NCI-H69 (cell line): Measurements from ENCODE around the gene NEK1.
A peak's percentile ranks its signal among the peaks of the same experiment; 100 is the strongest.
"Not testable (repeated sequence)": the region's sequence is repeated elsewhere in the genome, so short reads cannot be mapped to it uniquely, and the experiment has no call there.

Source experiments
- DNase-seq: peaks from one replicate; lab custom pipeline; 2025; lab: John Stamatoyannopoulos, UW

The NEK1 gene

DNA sequence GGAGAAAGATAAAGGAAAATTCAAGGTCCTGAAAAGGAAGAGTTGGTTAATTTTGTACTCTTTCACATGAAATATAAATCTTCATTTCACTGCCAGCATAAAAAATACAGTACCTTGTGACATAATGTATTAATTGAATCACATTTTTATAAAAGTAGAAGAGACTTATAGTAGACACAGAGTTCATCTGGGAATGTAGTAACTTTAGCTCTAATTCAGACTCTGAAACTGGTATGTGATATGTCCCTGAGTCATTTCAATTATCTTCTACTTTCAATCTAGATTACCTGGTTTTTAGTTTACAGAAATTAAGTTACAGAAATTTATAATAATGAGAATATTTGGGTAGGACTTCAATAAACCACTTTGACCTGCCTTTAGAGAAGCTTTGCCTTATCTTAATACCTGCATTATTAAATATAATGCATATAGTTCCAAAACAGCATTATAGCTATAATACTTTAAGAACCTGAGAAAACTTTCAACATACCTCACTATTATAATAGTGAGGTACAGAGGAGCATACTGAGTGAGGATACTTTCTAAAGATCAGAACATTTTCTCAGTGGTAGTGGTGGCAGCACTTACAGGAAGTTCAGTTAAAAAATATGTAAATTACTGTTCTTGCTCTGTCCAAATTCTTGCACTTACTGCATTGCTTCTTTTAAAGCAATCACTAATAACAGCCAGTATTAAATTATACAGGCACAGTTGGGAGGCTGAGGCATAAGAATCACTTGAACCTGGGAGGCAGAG is 11.2 kb downstream of the NEK1 start:
- DNase-seq: no peak

DNA sequence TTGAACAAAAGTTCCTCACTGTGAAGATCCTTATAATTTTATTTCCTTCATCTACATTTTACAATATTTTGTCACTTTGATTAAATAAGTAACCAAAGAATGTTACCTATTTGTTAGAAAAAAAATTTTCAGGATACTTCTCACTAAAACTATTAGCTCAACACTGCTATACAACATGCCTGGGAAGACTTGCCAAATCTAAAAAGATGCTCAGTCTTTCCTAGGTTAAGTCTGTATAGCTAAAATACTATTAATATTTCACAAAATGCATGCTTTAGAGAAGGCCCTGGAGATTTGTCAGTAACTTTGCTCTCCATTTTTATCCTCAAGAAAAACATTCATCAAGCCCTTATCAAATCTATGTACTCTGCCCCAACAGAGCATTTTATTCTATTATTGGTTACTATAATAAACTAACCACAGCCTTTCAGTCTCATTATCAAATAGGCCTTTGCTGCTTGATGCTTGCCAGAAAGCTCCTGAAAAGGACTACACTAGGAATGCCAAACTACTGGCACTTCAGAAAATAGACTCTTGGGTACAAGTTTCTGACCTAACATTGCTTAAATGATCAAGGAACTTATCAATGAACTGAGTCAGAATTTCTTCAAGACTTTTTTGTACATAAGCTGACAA is 17.7 kb downstream of the NEK1 start:
- no peak for DNase-seq

DNA sequence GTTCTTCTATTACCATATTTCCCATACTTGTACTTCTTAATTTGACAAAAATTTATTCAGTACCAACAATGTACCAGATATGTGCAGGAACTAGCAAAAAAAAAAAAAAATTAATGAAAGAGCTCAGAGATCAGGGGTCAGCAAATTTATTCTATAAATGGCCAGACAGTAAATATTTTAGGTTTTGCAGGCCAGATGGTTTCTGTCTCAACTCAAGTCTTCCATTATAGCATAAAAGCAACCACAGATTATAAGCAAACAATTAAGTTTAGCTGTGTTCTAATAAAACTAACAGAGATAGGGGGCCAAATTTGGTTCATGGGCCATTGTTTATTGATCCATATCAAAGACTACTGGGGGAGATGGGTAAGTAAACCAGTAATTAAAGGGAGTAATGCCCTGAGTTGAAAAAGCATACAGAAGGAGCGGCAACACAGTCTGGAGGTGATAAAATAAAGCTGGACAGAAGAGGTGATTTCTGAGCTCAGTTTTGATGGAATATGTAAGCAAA is 19.3 kb downstream of the NEK1 start:
- peak; percentile 55 for DNase-seq

DNA sequence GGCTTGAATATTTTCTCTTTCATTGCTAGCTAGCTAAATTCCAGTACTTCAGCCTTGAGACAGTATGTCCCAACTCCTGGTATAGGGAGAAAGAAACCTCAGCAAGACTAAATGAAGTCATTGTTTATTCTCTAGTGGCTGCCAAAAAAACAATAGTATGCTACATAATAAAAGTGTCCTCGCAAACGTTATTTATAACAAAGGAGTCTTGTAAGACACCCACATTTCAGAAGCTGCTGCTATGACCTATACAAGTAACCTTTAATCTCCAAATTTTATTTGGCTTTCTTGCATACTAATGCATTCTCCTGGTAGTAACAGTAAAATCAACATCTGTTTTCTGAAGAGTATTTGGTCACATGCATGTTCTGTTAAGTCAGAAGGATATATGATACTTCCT is 28.8 kb downstream of the NEK1 start:
- no peak for DNase-seq

GRCh38 chr4:169582706-169583105 is 29.7 kb downstream of the NEK1 start:
- no peak for DNase-seq

- DNase-seq: no peak
Measured at GRCh38 chr4:169582203-169582602, 30.2 kb downstream of the NEK1 start.

GRCh38 chr4:169573889-169574288 is 38.5 kb downstream of the NEK1 start:
- DNase-seq: no peak

DNA sequence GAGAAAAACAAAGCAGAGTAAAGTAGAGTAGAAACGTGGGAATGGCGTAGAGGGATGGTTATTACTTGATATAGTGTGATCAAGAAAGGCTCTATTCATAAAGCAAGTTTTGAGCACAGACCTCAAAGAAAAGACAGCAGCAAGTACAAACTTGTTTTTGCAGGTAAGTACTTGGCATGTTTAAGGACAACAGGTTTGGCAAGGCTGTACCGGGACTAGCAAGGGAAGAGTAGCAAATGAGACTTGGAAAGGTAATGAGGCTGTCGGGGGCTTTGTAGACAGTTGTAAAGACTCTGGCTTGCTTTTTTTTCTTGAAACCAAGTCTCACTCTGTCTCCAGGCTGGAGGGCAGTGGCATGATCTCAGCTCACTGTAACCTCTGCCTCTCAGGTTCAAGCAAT is 40.9 kb downstream of the NEK1 start:
- no peak for DNase-seq

GRCh38 chr4:169571012-169571411 is 41.4 kb downstream of the NEK1 start:
- not testable (repeated sequence) for DNase-seq

DNA sequence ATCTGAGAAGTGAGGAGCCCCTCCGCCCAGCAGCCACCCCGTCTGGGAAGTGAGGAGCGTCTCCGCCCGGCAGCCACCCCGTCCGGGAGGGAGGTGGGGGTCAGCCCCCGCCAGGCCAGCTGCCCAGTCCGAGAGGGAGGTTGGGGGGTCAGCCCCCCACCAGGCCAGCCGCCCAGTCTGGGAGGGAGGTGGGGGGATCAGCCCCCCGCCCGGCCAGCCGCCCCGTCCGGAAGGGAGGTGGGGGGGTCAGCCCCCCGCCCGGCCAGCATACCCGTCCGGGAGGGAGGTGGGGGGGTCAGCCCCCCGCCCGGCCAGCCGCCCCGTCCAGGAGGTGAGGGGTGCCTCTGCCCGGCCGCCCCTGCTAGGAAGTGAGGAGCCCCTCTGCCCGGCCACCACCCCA is 42.1 kb downstream of the NEK1 start:
- not testable (repeated sequence) for DNase-seq

DNA sequence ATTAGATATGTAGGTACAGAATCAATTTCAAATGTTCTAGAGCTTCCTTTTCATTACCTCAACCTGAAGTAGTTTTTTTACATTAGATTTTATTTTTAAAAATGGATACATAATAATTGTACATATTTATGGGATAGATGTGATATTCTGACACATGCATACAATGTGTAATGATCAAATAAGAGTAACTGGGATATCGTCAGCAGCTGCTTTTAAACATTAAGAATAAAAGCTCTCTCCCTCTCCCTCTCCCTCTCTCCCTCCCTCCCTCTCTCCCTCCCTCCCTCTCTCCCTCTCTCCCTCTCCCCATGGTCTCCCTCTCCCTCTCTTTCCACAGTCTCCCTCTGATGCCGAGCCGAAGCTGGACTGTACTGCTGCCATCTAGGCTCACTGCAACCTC is 43.2 kb downstream of the NEK1 start:
- not testable (repeated sequence) for DNase-seq

GRCh38 chr4:169567916-169568315 is 44.5 kb downstream of the NEK1 start:
- DNase-seq: no peak

DNA sequence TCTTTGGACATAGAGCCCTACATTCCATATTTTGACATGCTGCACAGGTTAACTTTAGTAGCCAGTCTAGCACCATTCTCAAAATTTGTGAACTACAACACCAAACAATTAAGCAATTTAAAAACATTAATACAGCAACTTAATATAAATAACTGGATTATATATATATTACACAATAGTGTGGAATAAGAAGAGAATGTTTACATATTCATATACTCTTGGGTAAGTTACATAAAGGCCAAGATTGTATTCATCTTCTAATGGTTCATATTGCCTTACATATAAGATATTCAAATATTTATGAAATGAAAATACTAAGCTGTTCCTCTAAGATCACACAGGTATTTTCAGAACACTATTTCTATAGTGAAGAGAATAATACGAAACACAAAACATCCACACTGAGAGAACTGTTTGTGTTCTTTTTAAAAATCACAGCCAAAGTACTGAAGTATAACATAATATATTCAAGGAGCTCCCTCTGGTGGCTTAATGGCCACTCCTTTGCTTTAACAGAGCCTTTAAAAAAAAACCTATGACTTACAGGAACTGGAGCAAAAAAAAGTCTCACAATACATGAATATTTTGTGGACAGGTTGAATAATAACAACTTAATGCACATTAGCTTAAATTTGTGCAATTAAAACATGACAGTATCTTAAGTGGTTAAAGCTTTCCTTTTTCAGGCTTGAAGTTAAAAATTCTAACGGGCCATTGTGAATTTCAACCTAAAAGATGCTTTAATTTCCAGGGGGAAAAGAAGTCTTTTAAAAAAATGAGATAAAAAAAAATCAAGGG is 46.2 kb downstream of the NEK1 start:
- peak; percentile 60 for DNase-seq

DNA sequence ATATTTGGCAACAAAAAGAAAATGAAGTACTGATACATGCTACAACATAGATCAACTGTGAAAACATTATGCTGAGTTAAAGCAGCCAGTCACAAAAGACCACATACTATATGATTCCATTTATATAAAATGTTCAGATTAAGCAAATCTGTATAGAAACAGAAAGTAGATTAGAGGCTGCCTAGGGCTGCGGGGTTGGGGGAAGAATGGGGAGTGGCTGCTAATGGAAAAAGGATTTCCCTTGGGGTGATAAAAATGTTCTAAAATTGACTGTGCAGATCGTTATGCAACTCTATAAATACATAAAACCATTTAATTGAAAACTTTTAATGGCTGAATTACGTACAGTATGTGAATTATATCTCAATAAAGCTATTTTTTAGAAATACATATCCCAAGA is 46.8 kb downstream of the NEK1 start:
- no peak for DNase-seq

GRCh38 chr4:169557061-169557636 is 55.2 kb downstream of the NEK1 start:
- DNase-seq: no peak

- DNase-seq: not testable (repeated sequence)
Measured at GRCh38 chr4:169546548-169546947, 65.8 kb downstream of the NEK1 start.

DNA sequence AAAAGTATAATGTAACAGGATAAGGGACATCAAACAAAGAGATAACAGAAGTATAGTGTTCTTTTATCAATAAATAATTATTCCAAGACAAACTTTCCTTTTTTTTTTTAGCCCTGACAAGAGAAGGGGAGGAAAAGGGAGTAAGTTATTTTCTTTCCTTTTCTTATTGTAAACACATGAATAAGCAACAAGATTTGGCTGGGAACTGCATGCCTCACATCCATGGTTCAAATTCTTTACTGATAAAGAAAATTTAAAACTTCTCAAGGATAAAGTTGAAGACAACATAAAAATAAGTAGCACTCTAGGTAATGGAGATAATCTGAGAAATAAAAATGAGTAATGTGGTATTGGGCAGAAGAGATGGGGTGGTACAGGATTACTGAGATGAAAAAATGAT is 71.6 kb downstream of the NEK1 start:
- DNase-seq: no peak

DNA sequence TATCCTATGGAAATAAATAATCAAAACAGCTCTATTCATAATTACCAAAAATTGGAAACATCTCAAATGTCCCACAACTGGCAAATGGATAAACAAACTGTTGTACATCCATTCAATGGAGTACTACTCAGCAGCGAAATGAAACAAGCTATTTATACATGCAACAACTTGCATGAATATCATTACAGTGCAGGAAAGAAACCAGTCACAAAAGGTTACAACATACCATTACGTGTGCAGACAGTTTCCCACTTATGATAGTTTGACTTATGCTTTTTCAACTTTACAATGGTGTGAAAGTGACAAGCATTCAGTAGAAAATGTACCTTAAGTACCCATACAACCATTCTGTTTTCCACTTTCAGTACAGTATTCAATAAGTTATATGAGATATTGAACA is 82.3 kb downstream of the NEK1 start:
- no peak for DNase-seq

DNA sequence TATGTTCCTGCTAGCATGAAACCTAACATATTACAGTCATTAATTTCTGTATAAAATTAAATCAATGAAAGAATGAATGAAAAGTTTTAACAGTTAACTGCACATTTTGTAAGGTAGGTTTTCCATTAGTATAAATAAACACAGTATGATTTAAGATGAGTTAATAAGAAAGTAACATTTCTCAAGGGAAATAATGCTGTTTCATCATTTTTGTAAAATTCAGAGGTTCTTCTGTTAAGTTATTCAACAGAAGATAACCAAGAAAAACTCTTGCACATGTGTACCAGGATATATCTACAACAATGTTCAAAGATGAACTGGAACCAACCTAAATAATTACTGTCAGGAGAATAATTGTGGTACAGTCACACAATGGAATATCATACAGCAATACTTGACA is 88.6 kb downstream of the NEK1 start:
- no peak for DNase-seq

- DNase-seq: no peak
Measured at GRCh38 chr4:169510617-169511016, 101.8 kb downstream of the NEK1 start.

DNA sequence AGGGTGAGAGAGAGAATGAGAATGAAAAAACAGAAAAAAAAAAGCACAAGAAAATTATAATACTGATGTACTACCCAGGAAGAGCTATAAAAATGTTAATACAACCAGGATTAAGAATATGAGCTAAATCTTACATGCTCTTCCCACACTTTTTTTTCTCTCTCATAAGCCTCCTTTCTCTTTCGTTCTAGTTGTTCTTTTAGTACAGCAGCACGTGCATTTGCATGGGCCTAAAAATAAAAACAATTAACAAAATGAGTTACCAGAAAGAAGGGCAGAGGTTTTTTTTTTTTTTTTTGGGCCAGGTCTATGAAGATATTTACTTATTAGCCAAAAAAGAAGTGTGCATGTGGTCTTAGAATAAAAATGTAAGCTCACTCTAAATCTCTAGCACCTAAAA is 105.5 kb downstream of the NEK1 start:
- no peak for DNase-seq

DNA sequence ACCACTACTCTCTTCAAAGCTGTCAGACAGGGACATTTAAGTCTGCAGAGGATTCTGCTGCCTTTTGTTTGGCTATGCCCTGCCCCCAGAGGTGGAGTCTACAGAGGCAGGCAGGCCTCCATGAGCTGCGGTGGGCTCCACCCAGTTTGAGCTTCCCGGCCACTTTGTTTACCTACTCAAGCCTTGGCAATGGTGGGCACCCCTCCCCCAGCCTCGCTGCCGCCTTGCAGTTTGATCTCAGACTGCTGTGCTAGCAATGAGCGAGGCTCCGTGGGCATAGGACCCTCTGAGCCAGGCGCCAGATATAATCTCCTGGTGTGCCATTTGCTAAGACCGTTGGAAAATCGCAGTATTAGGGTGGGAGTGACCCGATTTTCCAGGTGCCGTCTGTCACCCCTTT is 112.5 kb downstream of the NEK1 start:
- DNase-seq: not testable (repeated sequence)
